Adrenal gland (tissue), 12 donors: ENCODE data around the gene HM13. TPM values are rescaled to one million over a fixed set of nuclear protein-coding genes. Genes with fewer than 3 reads are reported as not detected.

ENCODE experiments used
- DNase-seq, 7 donors: peaks; one replicate each; pipeline ENCODE4 v3.0.0-alpha.2; 2019 to 2020
- H3K27ac ChIP-seq, 5 donors: fragments of 200-600 bp; sonication (generic) in 4 of 5; 1 replicate in 3 of 5; 2 replicates in 2 of 5; pipeline versions ENCODE4 v1.5.1 to v1.8.0; 2016 to 2020; ENCODE audit warnings: mild to moderate bottlenecking in 1 of 5
- H3K27me3 ChIP-seq: fragments of 200-600 bp; 2 replicates; pipeline ENCODE4 v1.8.0; 2021
- H3K36me3 ChIP-seq, 2 donors: fragments of 200-600 bp; replicated peaks in 1 of 2; 1 replicate in 1 of 2; 2 replicates in 1 of 2; pipeline versions ENCODE4 v1.5.1 to v1.8.0; 2018 to 2022
- H3K4me1 ChIP-seq, 2 donors: fragments of 200-600 bp; replicated peaks in 1 of 2; 1 replicate in 1 of 2; 2 replicates in 1 of 2; pipeline versions ENCODE4 v1.5.1 to v1.8.0; 2018 to 2021
- H3K4me3 ChIP-seq, 4 donors: fragments of 200-600 bp; sonication (generic) in 3 of 4; one replicate each; pipeline ENCODE4 v1.5.1; 2016 to 2018
- H3K9me3 ChIP-seq, 3 donors: fragments of 200-600 bp; sonication (generic) in 1 of 3; replicated peaks in 1 of 3; 1 replicate in 2 of 3; 2 replicates in 1 of 3; pipeline versions ENCODE4 v1.5.1 to v1.8.0; 2016 to 2021
- CTCF ChIP-seq, 6 experiments: fragments of 450-650 bp in 4 of 6; fragments of 200-600 bp in 2 of 6; sonication (generic) in 1 of 6; IDR thresholded peaks; 1 replicate in 5 of 6; 2 replicates in 1 of 6; pipeline versions ENCODE4 v1.5.1 to v1.8.0; 2016 to 2021; ENCODE audit warnings: antibody characterized with exemption in 6 of 6, mild to moderate bottlenecking in 2 of 6, moderate library complexity in 1 of 6
- POLR2A ChIP-seq, 2 donors: fragments of 450-650 bp; IDR thresholded peaks; one replicate each; pipeline ENCODE4 v1.6.1; 2017; ENCODE audit warnings: antibody characterized with exemption in 2 of 2, mild to moderate bottlenecking in 2 of 2, moderate library complexity in 1 of 2
- WGBS, 4 donors: extraction: QIAGEN DNeasy Blood & Tissue Kit in 2 of 4; methylation state at CpG; one replicate each; pipeline versions ENCODE4 v1.1.5 to v1.1.7; 2013 to 2017; 5-methylcytosine and 5-hydroxymethylcytosine counted together
- intact Hi-C, 2 donors: fragments of 100-400 bp; cut with DNase I; formaldehyde crosslinking; loops; one replicate each; pipeline versions ENCODE4 v1.14.1 to v1.15.0; 2022 to 2023
- polyA plus RNA-seq, 3 donors: library from polyadenylated mRNA; stranded (reverse); fragments of 200-250 nt in 2 of 3; fragments of 350-450 nt in 1 of 3; fragmentation: Illumina TruSeq in 1 of 3; extraction: RNeasy Lipid Tissue Mini Kit (QIAGEN cat#74804) in 1 of 3; gene quantifications; one replicate each; pipeline ENCODE4 v1.2.3, GENCODE V29; 2013 to 2014
- total RNA-seq, 9 donors: library from RNA; depleted of rRNA in 4 of 9; stranded (reverse); fragments of >200 nt in 4 of 9; fragments of 120-200 nt in 1 of 9; fragmentation: NEBNext Ultra II Directional in 1 of 9; extraction: Animal tissue kit (Norgen Biotek cat#: 25700) in 1 of 9; gene quantifications; one replicate each; pipeline versions ENCODE4 v1.1.0 to v1.2.4, GENCODE V29; 2013 to 2023
- donor health status: healthy with polysubstance abuse.
- donor health status: Bipolar disorder and iron deficiency.
- donor health status: DM: yes; HTN: yes; CAD: no.
- donor health status: DM: no; HTN: no; CAD: no.
- donor health status: DM: no; HTN: no; CAD: no.
- donor health status: DM: yes; HTN: yes; CAD: no.

HM13 gene
- total and polyA plus RNA-seq, 12 donors: 48.5 to 356 (median 157) TPM

- Histone ChIP-seq H3K27me3 (peaks cover 5% of the 10 kb centered on the region), H3K9me3 (no peaks in the 10 kb centered on the region), H3K36me3 (no peaks in the 10 kb centered on the region), H3K4me3 (no peak overlapping the region), H3K27ac (no peak overlapping the region), H3K4me1 (no peaks in the 10 kb centered on the region)
- peak in 1 of 7 donors; percentile 27 for DNase-seq
- TF ChIP-seq POLR2A (IDR thresholded peaks at IDR 0.05) (no peak), CTCF (IDR thresholded peaks at IDR 0.05) (no peak)
- 51 to 80% (median 67%) methylated on average over 1 to 2 of the region's 2 CpGs for WGBS, 4 donors
- intact Hi-C loops: no loop called here
These were observed 26.1 kb upstream of the HM13 start for GRCh38 chr20:31488115-31488514.

- Histone ChIP-seq H3K4me1 (no peaks in the 10 kb centered on the region), H3K4me3 (no peak overlapping the region), H3K27ac (no peak overlapping the region), H3K36me3 (no peaks in the 10 kb centered on the region), H3K27me3 (peaks cover 5% of the 10 kb centered on the region), H3K9me3 (no peaks in the 10 kb centered on the region)
- no peak for DNase-seq
- 54 to 77% (median 70%) methylated on average over 3 of the region's 3 CpGs for WGBS, 4 donors
- intact Hi-C loops: no loop called here
- TF ChIP-seq POLR2A (IDR thresholded peaks at IDR 0.05) (no peak), CTCF (IDR thresholded peaks at IDR 0.05) (no peak)
These were observed 25.1 kb upstream of the HM13 start for GRCh38 chr20:31489152-31489551.

GRCh38 chr20:31490752-31491151, 23.5 kb upstream of the HM13 start:
- TF ChIP-seq POLR2A (IDR thresholded peaks at IDR 0.05): no peak
- Histone ChIP-seq H3K4me1 (peaks cover 0 to under 1% of the 10 kb centered on the region in 2 donors), H3K27me3 (no peaks in the 10 kb centered on the region), H3K36me3 (no peaks in the 10 kb centered on the region), H3K27ac (no peak overlapping the region), H3K4me3 (no peak overlapping the region), H3K9me3 (no peaks in the 10 kb centered on the region)
- intact Hi-C loops: no loop called here
- DNase-seq: no peak
- WGBS, 4 donors: 81 to 86% (median 84%) methylated on average over 3 of the region's 3 CpGs

GRCh38 chr20:31494131-31494530, 20.1 kb upstream of the HM13 start:
- H3K4me3 ChIP-seq: no peak overlapping the region
- no peak overlapping the region for H3K27ac ChIP-seq
- H3K27me3 ChIP-seq: no peaks in the 10 kb centered on the region
- no peaks in the 10 kb centered on the region for H3K36me3 ChIP-seq
- WGBS, 4 donors: 41 to 62% (median 48%) methylated on average over 2 of the region's 2 CpGs
- TF ChIP-seq CTCF (IDR thresholded peaks at IDR 0.05): peak in 4 of 6 experiments; percentile 12 to 43 (median 20)
- TF ChIP-seq POLR2A (IDR thresholded peaks at IDR 0.05): no peak
- H3K4me1 ChIP-seq: peaks cover 0 to 9% of the 10 kb centered on the region in 2 donors
- peak in 1 of 7 donors; percentile 47 for DNase-seq
- intact Hi-C loops: no loop called here
- no peaks in the 10 kb centered on the region for H3K9me3 ChIP-seq

- no peak for TF ChIP-seq POLR2A (IDR thresholded peaks at IDR 0.05)
- TF ChIP-seq CTCF (IDR thresholded peaks at IDR 0.05): no peak
- intact Hi-C loops: no loop called here
- peak; percentile 22 to 72 (median 52) for DNase-seq
- Histone ChIP-seq H3K36me3 (no peaks in the 10 kb centered on the region), H3K9me3 (no peaks in the 10 kb centered on the region), H3K27ac (peak overlapping the region in 3 of 5 donors; percentile 37 to 73 (median 58)), H3K4me3 (no peak overlapping the region), H3K4me1 (peaks cover 0 to 9% of the 10 kb centered on the region in 2 donors), H3K27me3 (no peaks in the 10 kb centered on the region)
- WGBS, 4 donors: 25 to 30% (median 28%) methylated on average over 10 to 15 of the region's 15 CpGs
These were observed 17.4 kb upstream of the HM13 start for GRCh38 chr20:31496761-31497295.
